Gastroesophageal sphincter (tissue), 3 donors: ENCODE results near the gene KRTAP5-6.

Source experiments
- EP300 ChIP-seq: sonication (generic); formaldehyde crosslinking; IDR thresholded peaks from one replicate; pipeline ENCODE4 v1.6.1; 2017; ENCODE audit warnings: antibody characterized with exemption, mild to moderate bottlenecking
- POLR2A ChIP-seq, 2 donors: fragments of 450-650 bp; IDR thresholded peaks; one replicate each; pipeline ENCODE4 v1.6.1; 2017; ENCODE audit warnings: antibody characterized with exemption in 2 of 2, mild to moderate bottlenecking in 2 of 2, moderate library complexity in 1 of 2
- POLR2AphosphoS5 ChIP-seq: sonication (generic); formaldehyde crosslinking; IDR thresholded peaks from one replicate; pipeline ENCODE4 v1.6.1; 2017; ENCODE audit warnings: antibody characterized with exemption
- TF ChIP-seq, protein P1 (sequence below), 4 experiments: fragments of 200-600 bp in 2 of 4; fragments of 450-650 bp in 2 of 4; sonication (generic) in 1 of 4; IDR thresholded peaks; one replicate each; pipeline ENCODE4 v1.5.1; 2017 to 2019; ENCODE audit warnings: antibody characterized with exemption in 4 of 4, mild to moderate bottlenecking in 2 of 4, moderate library complexity in 2 of 4

DNA sequence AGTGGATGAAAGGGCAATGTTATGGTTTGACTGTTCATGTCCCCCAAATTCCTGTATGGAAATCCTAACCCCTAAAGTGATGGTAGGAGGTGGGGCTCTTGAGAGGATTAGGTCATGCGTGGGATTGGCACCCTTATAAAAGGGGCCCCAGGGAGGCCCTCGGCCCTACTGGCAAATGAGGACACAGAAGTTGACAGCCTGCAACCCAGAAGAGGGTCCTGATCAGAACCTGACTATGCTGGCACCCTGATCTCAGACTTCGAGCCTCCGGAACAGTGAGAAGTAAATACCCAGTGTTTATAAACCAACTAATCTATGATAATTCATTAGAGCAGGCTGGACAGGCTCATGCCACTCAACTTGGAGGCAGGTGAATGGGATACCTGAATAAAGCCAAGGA is 44.7 kb downstream of the KRTAP5-6 start:
- TF ChIP-seq, protein P1, sequence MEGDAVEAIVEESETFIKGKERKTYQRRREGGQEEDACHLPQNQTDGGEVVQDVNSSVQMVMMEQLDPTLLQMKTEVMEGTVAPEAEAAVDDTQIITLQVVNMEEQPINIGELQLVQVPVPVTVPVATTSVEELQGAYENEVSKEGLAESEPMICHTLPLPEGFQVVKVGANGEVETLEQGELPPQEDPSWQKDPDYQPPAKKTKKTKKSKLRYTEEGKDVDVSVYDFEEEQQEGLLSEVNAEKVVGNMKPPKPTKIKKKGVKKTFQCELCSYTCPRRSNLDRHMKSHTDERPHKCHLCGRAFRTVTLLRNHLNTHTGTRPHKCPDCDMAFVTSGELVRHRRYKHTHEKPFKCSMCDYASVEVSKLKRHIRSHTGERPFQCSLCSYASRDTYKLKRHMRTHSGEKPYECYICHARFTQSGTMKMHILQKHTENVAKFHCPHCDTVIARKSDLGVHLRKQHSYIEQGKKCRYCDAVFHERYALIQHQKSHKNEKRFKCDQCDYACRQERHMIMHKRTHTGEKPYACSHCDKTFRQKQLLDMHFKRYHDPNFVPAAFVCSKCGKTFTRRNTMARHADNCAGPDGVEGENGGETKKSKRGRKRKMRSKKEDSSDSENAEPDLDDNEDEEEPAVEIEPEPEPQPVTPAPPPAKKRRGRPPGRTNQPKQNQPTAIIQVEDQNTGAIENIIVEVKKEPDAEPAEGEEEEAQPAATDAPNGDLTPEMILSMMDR (IDR thresholded peaks at IDR 0.05) = no peak
- TF ChIP-seq POLR2AphosphoS5 (no peak), EP300 (no peak), POLR2A (IDR thresholded peaks at IDR 0.05) (no peak)
